ENCODE measurements around the gene HEXB.

DNA sequence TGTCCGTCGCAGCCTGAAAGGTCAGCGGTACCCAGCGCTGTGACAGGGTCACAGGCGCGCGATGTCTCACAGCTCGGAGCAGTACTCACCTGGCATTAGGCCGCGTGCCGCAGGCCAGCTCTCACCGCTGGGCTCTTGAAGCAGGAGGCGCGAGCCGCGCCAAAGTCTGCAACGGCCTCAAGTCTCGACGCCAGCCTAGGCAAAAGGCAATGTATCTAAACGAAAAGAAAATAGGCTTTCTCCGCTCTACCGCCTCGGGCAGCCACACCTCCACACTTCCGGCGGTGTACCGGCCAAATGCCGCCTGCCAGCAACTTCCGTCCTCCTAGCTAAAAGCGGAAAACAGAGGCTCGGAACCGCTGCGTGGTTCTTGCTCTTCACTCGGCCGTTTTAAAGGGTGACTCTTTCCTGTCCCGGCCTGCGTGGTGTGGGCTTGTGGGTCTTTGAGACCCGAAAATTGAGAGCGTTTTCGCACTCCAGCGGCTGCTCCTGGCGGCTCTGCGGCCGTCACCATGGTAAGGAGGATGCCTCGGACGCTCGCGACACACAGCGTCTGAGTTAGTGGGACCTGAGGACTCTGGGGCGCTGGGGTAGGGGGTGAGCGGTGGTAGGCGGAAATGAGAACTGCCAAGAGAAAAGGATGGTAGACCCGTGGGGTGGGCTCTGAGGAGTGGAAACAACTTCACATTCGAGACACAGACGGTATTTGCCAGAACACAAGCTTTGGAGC lies 82.0 kb downstream of the HEXB start, which contains the start of the genes GFM2 and NSA2:
- TF ChIP-seq, protein P1, sequence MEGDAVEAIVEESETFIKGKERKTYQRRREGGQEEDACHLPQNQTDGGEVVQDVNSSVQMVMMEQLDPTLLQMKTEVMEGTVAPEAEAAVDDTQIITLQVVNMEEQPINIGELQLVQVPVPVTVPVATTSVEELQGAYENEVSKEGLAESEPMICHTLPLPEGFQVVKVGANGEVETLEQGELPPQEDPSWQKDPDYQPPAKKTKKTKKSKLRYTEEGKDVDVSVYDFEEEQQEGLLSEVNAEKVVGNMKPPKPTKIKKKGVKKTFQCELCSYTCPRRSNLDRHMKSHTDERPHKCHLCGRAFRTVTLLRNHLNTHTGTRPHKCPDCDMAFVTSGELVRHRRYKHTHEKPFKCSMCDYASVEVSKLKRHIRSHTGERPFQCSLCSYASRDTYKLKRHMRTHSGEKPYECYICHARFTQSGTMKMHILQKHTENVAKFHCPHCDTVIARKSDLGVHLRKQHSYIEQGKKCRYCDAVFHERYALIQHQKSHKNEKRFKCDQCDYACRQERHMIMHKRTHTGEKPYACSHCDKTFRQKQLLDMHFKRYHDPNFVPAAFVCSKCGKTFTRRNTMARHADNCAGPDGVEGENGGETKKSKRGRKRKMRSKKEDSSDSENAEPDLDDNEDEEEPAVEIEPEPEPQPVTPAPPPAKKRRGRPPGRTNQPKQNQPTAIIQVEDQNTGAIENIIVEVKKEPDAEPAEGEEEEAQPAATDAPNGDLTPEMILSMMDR (IDR thresholded peaks at IDR 0.05; ENCODE audit: low read depth, low read length, poor library complexity, severe bottlenecking), result no peak
- no peak for TF ChIP-seq EZH2phosphoT487 (IDR thresholded peaks at IDR 0.05; ENCODE audit: borderline replicate concordance, low read length)

Measured in DOHH2 (cell line).